Fibroblast of lung (primary cell): Measurements from ENCODE around the gene KRT84. TPM values are rescaled to one million over a fixed set of nuclear protein-coding genes. Genes with fewer than 3 reads are reported as not detected.
"Not testable (repeated sequence)": the region's sequence is repeated elsewhere in the genome, so short reads cannot be mapped to it uniquely, and the experiment has no call there.

ENCODE experiments used
- DNase-seq, 2 donors: peaks; one replicate each; pipeline versions ENCODE4 v3.0.0 to v3.0.0-alpha.2; 2010; ENCODE audit warnings: low read depth in 2 of 2
- H2AFZ ChIP-seq: 2 replicates; pipeline ENCODE4 v1.5.1; 2012; ENCODE audit warnings: low read length, control low read depth, inconsistent platforms
- H3K27ac ChIP-seq: 2 replicates; pipeline ENCODE4 v1.5.1; 2011; ENCODE audit warnings: low read length, control low read depth; ENCODE audit not compliant: insufficient read depth
- H3K27me3 ChIP-seq: 2 replicates; pipeline ENCODE4 v1.5.1; 2011; ENCODE audit warnings: mild to moderate bottlenecking, low read length; ENCODE audit not compliant: control insufficient read depth, insufficient read depth
- H3K36me3 ChIP-seq: 2 replicates; pipeline ENCODE4 v1.5.1; 2011; ENCODE audit warnings: low read length; ENCODE audit not compliant: control insufficient read depth, insufficient read depth
- H3K4me1 ChIP-seq: 2 replicates; pipeline ENCODE4 v1.5.1; 2011; ENCODE audit warnings: low read length; ENCODE audit not compliant: control insufficient read depth, insufficient read depth; ENCODE audit errors: extremely low read depth
- H3K4me2 ChIP-seq: 2 replicates; pipeline ENCODE4 v1.5.1; 2011; ENCODE audit warnings: low read length, control low read depth; ENCODE audit not compliant: insufficient read depth; ENCODE audit errors: extremely low read depth
- H3K4me3 ChIP-seq, 4 experiments: fragments of 200-600 bp in 1 of 4; sonication (generic) in 1 of 4; replicated peaks in 1 of 4; 2 replicates each; pipeline ENCODE4 v1.5.1; 2011 to 2016; ENCODE audit warnings: low read length in 4 of 4, low read depth in 3 of 4, mild to moderate bottlenecking in 3 of 4, control low read depth in 2 of 4, inconsistent platforms in 1 of 4, mixed read lengths in 1 of 4; ENCODE audit not compliant: insufficient read depth in 1 of 4; ENCODE audit errors: control extremely low read depth in 1 of 4
- H3K79me2 ChIP-seq: 2 replicates; pipeline ENCODE4 v1.5.1; 2012; ENCODE audit warnings: mild to moderate bottlenecking, low read length, inconsistent platforms; ENCODE audit not compliant: control insufficient read depth, insufficient read depth
- H3K9ac ChIP-seq: 2 replicates; pipeline ENCODE4 v1.5.1; 2011; ENCODE audit warnings: mild to moderate bottlenecking, low read length, control low read depth; ENCODE audit not compliant: insufficient read depth
- H3K9me3 ChIP-seq: 2 replicates; pipeline ENCODE4 v1.5.1; 2012; ENCODE audit warnings: low read depth, low read length; ENCODE audit not compliant: control insufficient read depth, insufficient read depth
- H4K20me1 ChIP-seq: 2 replicates; pipeline ENCODE4 v1.5.1; 2011; ENCODE audit warnings: low read length; ENCODE audit not compliant: control insufficient read depth, insufficient read depth; ENCODE audit errors: extremely low read depth
- EZH2 ChIP-seq: IDR thresholded peaks from 2 replicates; pipeline ENCODE4 v1.5.1; 2012; ENCODE audit warnings: low read length, control low read depth, mild to moderate bottlenecking; ENCODE audit errors: missing control alignments
- polyA plus RNA-seq, 2 donors: library from polyadenylated mRNA; depleted of rRNA in 1 of 2; stranded (reverse) in 1 of 2; unstranded in 1 of 2; fragments of >200 nt; gene quantifications; 2 replicates each; pipeline ENCODE4 v1.2.1, GENCODE V29; 2011 to 2012; ENCODE audit warnings: missing spikeins in 1 of 2
- total RNA-seq: library from RNA; depleted of rRNA; stranded (reverse); fragments of >200 nt; gene quantifications from 2 replicates; pipeline ENCODE4 v1.2.1, GENCODE V29; 2014
- TF ChIP-seq, protein P1 (sequence below), 2 donors: IDR thresholded peaks in 1 of 2; conservative IDR thresholded peaks in 1 of 2; 1 replicate in 1 of 2; 2 replicates in 1 of 2; pipeline ENCODE4 v1.5.1; 2011 to 2012; ENCODE audit warnings: low read length in 2 of 2, control low read depth in 1 of 2, inconsistent platforms in 1 of 2, low read depth in 1 of 2, mild to moderate bottlenecking in 1 of 2

KRT84 gene
- total and polyA plus RNA-seq, 2 donors (not counting 1 experiment from before 2014, with no cell fraction given), result not detected

DNA sequence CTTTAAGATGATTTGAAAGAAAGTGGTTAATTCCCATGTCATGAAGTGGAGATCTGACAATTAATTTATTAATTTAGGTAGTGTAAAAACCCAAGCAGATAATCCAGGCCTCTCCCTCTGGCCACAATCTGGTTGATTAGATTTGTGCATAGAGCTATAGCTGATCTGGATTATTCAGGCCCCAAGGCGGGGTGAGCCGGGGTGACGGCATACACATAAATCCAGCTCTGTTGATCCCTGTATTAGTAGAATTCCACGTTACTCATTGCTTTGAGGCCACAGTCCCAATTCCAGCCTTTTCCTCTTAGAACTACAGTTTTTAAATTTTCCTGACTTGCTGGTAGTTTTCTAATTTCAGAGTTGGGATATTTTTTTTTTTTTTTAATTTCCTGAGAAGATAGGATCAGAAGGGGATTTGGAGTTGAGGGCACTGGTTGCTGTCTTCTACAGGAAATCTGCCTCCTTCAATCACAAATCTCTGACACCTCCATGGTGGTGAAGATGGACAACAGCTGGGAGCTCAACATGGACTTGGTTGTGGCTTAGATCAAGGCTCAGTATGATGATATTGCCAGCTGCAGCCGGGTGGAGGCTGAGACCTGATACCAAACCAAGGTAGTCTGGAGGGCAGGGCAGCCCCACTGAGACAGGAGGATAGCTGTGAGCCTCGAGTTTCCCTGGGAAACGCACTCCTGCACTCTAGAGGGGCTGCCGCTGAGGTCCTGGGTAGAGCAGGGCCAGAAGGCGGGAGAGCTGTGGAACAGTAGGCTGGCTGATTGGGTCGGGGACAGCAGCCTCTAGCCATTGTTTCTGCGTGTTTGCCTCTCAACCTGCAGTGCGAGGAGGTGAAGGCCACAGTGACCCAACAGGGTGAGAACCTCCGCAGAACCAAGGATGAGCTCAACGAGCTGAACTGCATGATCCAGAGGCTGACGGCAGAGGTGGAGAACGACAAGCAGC lies 37.6 kb downstream of the KRT84 start:
- no peak for DNase-seq
- Histone ChIP-seq H3K27ac (no peak overlapping the region), H3K4me2 (no peak overlapping the region)

GRCh38 chr12:52347016-52347415 lies 38.4 kb downstream of the KRT84 start:
- Histone ChIP-seq H3K9me3 (no peaks in the 10 kb centered on the region), H3K27ac (no peak overlapping the region), H3K4me1 (no peaks in the 10 kb centered on the region), H3K27me3 (peaks cover 13% of the 10 kb centered on the region), H3K4me3 (no peak overlapping the region), H4K20me1 (no peaks in the 10 kb centered on the region), H3K79me2 (no peaks in the 10 kb centered on the region), H2AFZ (no peak overlapping the region), H3K36me3 (no peaks in the 10 kb centered on the region), H3K4me2 (no peak overlapping the region), H3K9ac (no peak overlapping the region)
- no peak for TF ChIP-seq EZH2
- TF ChIP-seq, protein P1, sequence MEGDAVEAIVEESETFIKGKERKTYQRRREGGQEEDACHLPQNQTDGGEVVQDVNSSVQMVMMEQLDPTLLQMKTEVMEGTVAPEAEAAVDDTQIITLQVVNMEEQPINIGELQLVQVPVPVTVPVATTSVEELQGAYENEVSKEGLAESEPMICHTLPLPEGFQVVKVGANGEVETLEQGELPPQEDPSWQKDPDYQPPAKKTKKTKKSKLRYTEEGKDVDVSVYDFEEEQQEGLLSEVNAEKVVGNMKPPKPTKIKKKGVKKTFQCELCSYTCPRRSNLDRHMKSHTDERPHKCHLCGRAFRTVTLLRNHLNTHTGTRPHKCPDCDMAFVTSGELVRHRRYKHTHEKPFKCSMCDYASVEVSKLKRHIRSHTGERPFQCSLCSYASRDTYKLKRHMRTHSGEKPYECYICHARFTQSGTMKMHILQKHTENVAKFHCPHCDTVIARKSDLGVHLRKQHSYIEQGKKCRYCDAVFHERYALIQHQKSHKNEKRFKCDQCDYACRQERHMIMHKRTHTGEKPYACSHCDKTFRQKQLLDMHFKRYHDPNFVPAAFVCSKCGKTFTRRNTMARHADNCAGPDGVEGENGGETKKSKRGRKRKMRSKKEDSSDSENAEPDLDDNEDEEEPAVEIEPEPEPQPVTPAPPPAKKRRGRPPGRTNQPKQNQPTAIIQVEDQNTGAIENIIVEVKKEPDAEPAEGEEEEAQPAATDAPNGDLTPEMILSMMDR (conservative IDR thresholded peaks at IDR 0.05 in 1 of 2, IDR thresholded peaks at IDR 0.05 in 1 of 2; ENCODE audit: low read depth in 1 of 2, low read length in 2 of 2), result no peak
- no peak for DNase-seq

More for the DNA sequence above, 37.6 kb downstream of the KRT84 start:
- no peak overlapping the region for H2AFZ ChIP-seq
- TF ChIP-seq, protein P1 (conservative IDR thresholded peaks at IDR 0.05 in 1 of 2, IDR thresholded peaks at IDR 0.05 in 1 of 2; ENCODE audit: low read depth in 1 of 2, low read length in 2 of 2), result no peak
- no peak for TF ChIP-seq EZH2
- H3K9ac ChIP-seq, result no peak overlapping the region
- no peaks in the 10 kb centered on the region for H3K79me2 ChIP-seq
- no peaks in the 10 kb centered on the region for H3K4me1 ChIP-seq
- H3K4me3 ChIP-seq, result no peak overlapping the region
- no peaks in the 10 kb centered on the region for H3K36me3 ChIP-seq
- H3K9me3 ChIP-seq, result no peaks in the 10 kb centered on the region
- peaks cover 13% of the 10 kb centered on the region for H3K27me3 ChIP-seq
- no peaks in the 10 kb centered on the region for H4K20me1 ChIP-seq

DNA sequence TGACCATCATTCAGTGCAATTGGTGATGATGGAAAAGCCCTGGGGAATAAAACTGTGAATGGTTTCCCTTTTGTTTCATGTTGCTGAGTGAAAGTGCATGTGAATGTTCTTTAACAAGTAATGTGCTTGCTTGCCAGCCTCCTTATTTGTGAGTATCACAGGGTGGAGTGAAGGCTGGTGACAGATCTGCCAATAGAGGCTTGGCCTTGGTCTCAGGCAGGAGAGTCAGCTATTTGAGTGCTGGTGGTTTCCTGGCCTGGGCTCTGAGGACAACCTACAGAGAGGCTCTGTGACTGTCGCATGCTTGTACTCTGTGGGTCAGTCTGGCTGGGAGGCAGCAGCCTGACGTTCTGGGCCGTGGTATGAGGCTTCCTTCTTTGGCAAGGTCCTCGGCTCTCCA lies 38.9 kb downstream of the KRT84 start:
- no peak for DNase-seq
- Histone ChIP-seq H3K4me3 (no peak overlapping the region), H3K4me2 (no peak overlapping the region), H3K36me3 (no peaks in the 10 kb centered on the region), H3K27ac (no peak overlapping the region), H4K20me1 (no peaks in the 10 kb centered on the region), H3K79me2 (no peaks in the 10 kb centered on the region), H3K9ac (no peak overlapping the region), H3K4me1 (no peaks in the 10 kb centered on the region), H2AFZ (no peak overlapping the region), H3K9me3 (no peaks in the 10 kb centered on the region), H3K27me3 (peaks cover 13% of the 10 kb centered on the region)
- TF ChIP-seq EZH2, result no peak
- TF ChIP-seq, protein P1 (conservative IDR thresholded peaks at IDR 0.05 in 1 of 2, IDR thresholded peaks at IDR 0.05 in 1 of 2; ENCODE audit: low read depth in 1 of 2, low read length in 2 of 2), result no peak

- not testable (repeated sequence) for H3K27ac ChIP-seq, H3K79me2 ChIP-seq, H3K36me3 ChIP-seq, DNase-seq, H3K9ac ChIP-seq, H4K20me1 ChIP-seq, H3K4me2 ChIP-seq, H3K4me3 ChIP-seq, H3K9me3 ChIP-seq, H3K4me1 ChIP-seq, H2AFZ ChIP-seq
- peaks cover 17% of the 10 kb centered on the region for H3K27me3 ChIP-seq
These were observed 40.4 kb downstream of the KRT84 start for GRCh38 chr12:52345041-52345440.
